Thoracic aorta (tissue), 2 donors: ENCODE measurements around the gene PIEZO2. TPM values are rescaled to one million over a fixed set of nuclear protein-coding genes. Genes with fewer than 3 reads are reported as not detected.
"Not testable (repeated sequence)": the region's sequence is repeated elsewhere in the genome, so short reads cannot be mapped to it uniquely, and the experiment has no call there.

Experiments used
- ATAC-seq: fragments of 150-250 bp; one replicate; pipeline ENCODE4 v1.8.0; 2017; ENCODE audit warnings: low read depth; ENCODE audit not compliant: insufficient number of reproducible peaks, low FRiP score
- DNase-seq: peaks from one replicate; pipeline ENCODE4 v3.0.0-alpha.2; 2020; ENCODE audit warnings: low spot score
- H3K27ac ChIP-seq, 2 donors: fragments of 200-600 bp; sonication (generic); 1 replicate in 1 of 2; 2 replicates in 1 of 2; pipeline ENCODE4 v1.5.1; 2016; ENCODE audit warnings: mild to moderate bottlenecking in 2 of 2, moderate library complexity in 2 of 2
- H3K27me3 ChIP-seq: fragments of 200-600 bp; sonication (generic); replicated peaks from 2 replicates; pipeline ENCODE4 v1.6.0; 2016; ENCODE audit warnings: mild to moderate bottlenecking; ENCODE audit not compliant: insufficient read depth
- H3K36me3 ChIP-seq: fragments of 200-600 bp; sonication (generic); one replicate; pipeline ENCODE4 v1.5.1; 2016
- H3K4me1 ChIP-seq, 2 donors: fragments of 200-600 bp; sonication (generic); 1 replicate in 1 of 2; 2 replicates in 1 of 2; pipeline versions ENCODE4 v1.5.1 to v1.6.0; 2016; ENCODE audit warnings: low read depth in 2 of 2, mild to moderate bottlenecking in 1 of 2; ENCODE audit not compliant: control insufficient read depth in 1 of 2
- H3K4me3 ChIP-seq: fragments of 200-600 bp; sonication (generic); 2 replicates; pipeline ENCODE4 v1.5.1; 2016; ENCODE audit warnings: mild to moderate bottlenecking
- H3K9me3 ChIP-seq: fragments of 200-600 bp; sonication (generic); 2 replicates; pipeline ENCODE4 v1.5.1; 2016
- CTCF ChIP-seq: fragments of 200-600 bp; sonication (generic); IDR thresholded peaks from one replicate; pipeline ENCODE4 v1.5.1; 2019; ENCODE audit warnings: antibody characterized with exemption
- total RNA-seq, 2 donors: library from RNA; depleted of rRNA; stranded (reverse); fragments of >200 nt; gene quantifications; one replicate each; pipeline versions ENCODE4 v1.1.0 to v1.2.3, GENCODE V29; 2016

The PIEZO2 gene
- total RNA-seq, 2 donors from 2014 or later, result 8.3 to 10.3 TPM

GRCh38 chr18:10916865-10917264 is 232.5 kb downstream of the PIEZO2 start:
- no peaks in the 10 kb centered on the region for H3K9me3 ChIP-seq
- H3K4me3 ChIP-seq, result no peak overlapping the region
- ATAC-seq (no peak), DNase-seq (no peak)
- no peaks in the 10 kb centered on the region for H3K36me3 ChIP-seq
- TF ChIP-seq CTCF, result no peak
- no peaks in the 10 kb centered on the region for H3K27me3 ChIP-seq
- peaks cover 8 to 14% of the 10 kb centered on the region in 2 donors for H3K4me1 ChIP-seq
- no peak overlapping the region for H3K27ac ChIP-seq

GRCh38 chr18:10916387-10916786 is 233.0 kb downstream of the PIEZO2 start:
- no peaks in the 10 kb centered on the region for H3K36me3 ChIP-seq
- peaks cover 8 to 14% of the 10 kb centered on the region in 2 donors for H3K4me1 ChIP-seq
- H3K27me3 ChIP-seq, result no peaks in the 10 kb centered on the region
- no peak for DNase-seq
- H3K9me3 ChIP-seq, result no peaks in the 10 kb centered on the region
- no peak for ATAC-seq
- TF ChIP-seq CTCF, result no peak
- no peak overlapping the region for H3K27ac ChIP-seq
- no peak overlapping the region for H3K4me3 ChIP-seq

- not testable (repeated sequence) for H3K27ac ChIP-seq
Observed at GRCh38 chr18:10915748-10916147, 233.6 kb downstream of the PIEZO2 start.

GRCh38 chr18:10914610-10915009 is 234.8 kb downstream of the PIEZO2 start:
- H3K36me3 ChIP-seq, H3K27me3 ChIP-seq, H3K4me3 ChIP-seq, DNase-seq, H3K9me3 ChIP-seq, H3K27ac ChIP-seq, ATAC-seq: not testable (repeated sequence)
- peaks cover 8 to 14% of the 10 kb centered on the region in 2 donors for H3K4me1 ChIP-seq

More at GRCh38 chr18:10915748-10916147, 233.6 kb downstream of the PIEZO2 start:
- not testable (repeated sequence) for H3K9me3 ChIP-seq, H3K36me3 ChIP-seq, H3K27me3 ChIP-seq, H3K4me3 ChIP-seq, ATAC-seq, DNase-seq
- H3K4me1 ChIP-seq, result peaks cover 8 to 14% of the 10 kb centered on the region in 2 donors

GRCh38 chr18:10913919-10914318 is 235.4 kb downstream of the PIEZO2 start:
- Histone ChIP-seq H3K4me1 (peaks cover 8 to 14% of the 10 kb centered on the region in 2 donors), H3K27ac (no peak overlapping the region), H3K9me3 (no peaks in the 10 kb centered on the region), H3K36me3 (no peaks in the 10 kb centered on the region), H3K27me3 (no peaks in the 10 kb centered on the region), H3K4me3 (no peak overlapping the region)
- no peak for DNase-seq
- TF ChIP-seq CTCF, result no peak
- ATAC-seq, result no peak

GRCh38 chr18:10912790-10913545 is 236.4 kb downstream of the PIEZO2 start:
- Histone ChIP-seq H3K27me3 (no peaks in the 10 kb centered on the region), H3K27ac (no peak overlapping the region), H3K9me3 (no peaks in the 10 kb centered on the region), H3K4me1 (peaks cover 8 to 14% of the 10 kb centered on the region in 2 donors), H3K4me3 (no peak overlapping the region), H3K36me3 (no peaks in the 10 kb centered on the region)
- no peak for TF ChIP-seq CTCF
- no peak for DNase-seq
- no peak for ATAC-seq
